KMS-11 (cell line): Measurements from ENCODE around the gene RBM23.

Source experiments
- H2AFZ ChIP-seq: fragments of 200-600 bp; sonication (generic); 2 replicates; pipeline ENCODE4 v1.6.1; 2016; ENCODE audit warnings: antibody characterized with exemption, mixed run types, low read depth
- H3K27ac ChIP-seq: fragments of 200-600 bp; sonication (generic); 2 replicates; pipeline ENCODE4 v1.6.1; 2016; ENCODE audit warnings: mild to moderate bottlenecking, mixed run types
- H3K27me3 ChIP-seq: fragments of 200-600 bp; sonication (generic); 2 replicates; pipeline ENCODE4 v1.6.1; 2017; ENCODE audit warnings: mild to moderate bottlenecking, low read depth, mixed run types, moderate library complexity; ENCODE audit not compliant: insufficient read depth
- H3K36me3 ChIP-seq: fragments of 200-600 bp; sonication (generic); 2 replicates; pipeline ENCODE4 v1.6.1; 2017; ENCODE audit warnings: mild to moderate bottlenecking, mixed run types; ENCODE audit not compliant: insufficient read depth
- H3K4me1 ChIP-seq: fragments of 200-600 bp; sonication (generic); 2 replicates; pipeline ENCODE4 v1.6.1; 2016; ENCODE audit warnings: mild to moderate bottlenecking, low read depth, mixed run types; ENCODE audit not compliant: poor library complexity, severe bottlenecking
- H3K4me2 ChIP-seq: fragments of 200-600 bp; sonication (generic); 2 replicates; pipeline ENCODE4 v1.7.0; 2016; ENCODE audit warnings: mild to moderate bottlenecking, mixed run types
- H3K4me3 ChIP-seq: fragments of 200-600 bp; sonication (generic); IDR thresholded peaks from 2 replicates; pipeline ENCODE4 v1.6.1; 2017; ENCODE audit warnings: low read depth, low read length, mixed read lengths; ENCODE audit not compliant: insufficient read depth
- H3K79me2 ChIP-seq: fragments of 200-600 bp; sonication (generic); 2 replicates; pipeline ENCODE4 v1.6.1; 2016; ENCODE audit warnings: low read depth, mixed run types; ENCODE audit not compliant: insufficient read depth
- H3K9ac ChIP-seq: fragments of 200-600 bp; sonication (generic); 2 replicates; pipeline ENCODE4 v1.6.1; 2016; ENCODE audit warnings: mild to moderate bottlenecking, mixed run types
- H4K20me1 ChIP-seq: fragments of 200-600 bp; sonication (generic); 2 replicates; pipeline ENCODE4 v1.6.1; 2016; ENCODE audit warnings: mild to moderate bottlenecking, mixed run types; ENCODE audit not compliant: insufficient read depth
- CTCF ChIP-seq: fragments of 200-600 bp; sonication (generic); conservative IDR thresholded peaks from 2 replicates; pipeline ENCODE4 v1.6.1; 2017; ENCODE audit warnings: low read depth, mild to moderate bottlenecking, antibody characterized with exemption, low read length, moderate library complexity, mixed read lengths

The RBM23 gene

GRCh38 chr14:22849212-22849819 lies 69.6 kb downstream of the RBM23 start:
- H3K36me3 ChIP-seq = no peaks in the 10 kb centered on the region
- no peak overlapping the region for H3K4me2 ChIP-seq
- no peaks in the 10 kb centered on the region for H4K20me1 ChIP-seq

GRCh38 chr14:22848351-22849164 lies 70.4 kb downstream of the RBM23 start:
- Histone ChIP-seq H2AFZ (no peak overlapping the region), H3K4me3 (no peak overlapping the region), H3K27me3 (no peaks in the 10 kb centered on the region), H3K27ac (no peak overlapping the region), H3K4me2 (no peak overlapping the region), H3K36me3 (no peaks in the 10 kb centered on the region), H3K9ac (no peak overlapping the region), H4K20me1 (no peaks in the 10 kb centered on the region), H3K79me2 (no peaks in the 10 kb centered on the region), H3K4me1 (peaks cover 14% of the 10 kb centered on the region)
- TF ChIP-seq CTCF = no peak

More at GRCh38 chr14:22849212-22849819, 69.6 kb downstream of the RBM23 start:
- Histone ChIP-seq H3K9ac (no peak overlapping the region), H3K4me3 (no peak overlapping the region), H3K4me1 (peaks cover 17% of the 10 kb centered on the region), H3K79me2 (no peaks in the 10 kb centered on the region), H3K27me3 (no peaks in the 10 kb centered on the region), H2AFZ (no peak overlapping the region), H3K27ac (no peak overlapping the region)
- TF ChIP-seq CTCF = no peak

GRCh38 chr14:22847661-22848341 lies 71.1 kb downstream of the RBM23 start:
- H3K36me3 ChIP-seq = no peaks in the 10 kb centered on the region
- TF ChIP-seq CTCF = no peak
- no peaks in the 10 kb centered on the region for H3K79me2 ChIP-seq
- no peak overlapping the region for H3K27ac ChIP-seq
- H2AFZ ChIP-seq = no peak overlapping the region
- H3K27me3 ChIP-seq = no peaks in the 10 kb centered on the region
- no peak overlapping the region for H3K4me3 ChIP-seq
- no peak overlapping the region for H3K9ac ChIP-seq
- H3K4me2 ChIP-seq = no peak overlapping the region
- H3K4me1 ChIP-seq = peaks cover 11% of the 10 kb centered on the region
- no peaks in the 10 kb centered on the region for H4K20me1 ChIP-seq

GRCh38 chr14:22846811-22847307 lies 72.1 kb downstream of the RBM23 start:
- Histone ChIP-seq H4K20me1 (no peaks in the 10 kb centered on the region), H3K4me3 (no peak overlapping the region), H3K4me2 (no peak overlapping the region), H3K9ac (no peak overlapping the region), H3K4me1 (peaks cover 6% of the 10 kb centered on the region), H3K27ac (no peak overlapping the region), H3K36me3 (no peaks in the 10 kb centered on the region), H3K79me2 (no peaks in the 10 kb centered on the region), H2AFZ (no peak overlapping the region), H3K27me3 (no peaks in the 10 kb centered on the region)
- no peak for TF ChIP-seq CTCF
